SK-N-SH (cell line): ENCODE measurements around the gene LENG1. TPM values are rescaled to one million over a fixed set of nuclear protein-coding genes. Genes with fewer than 3 reads are reported as not detected.

Experiments used
- CTCF ChIA-PET: fragments of 300-600, 350-600 bp; formaldehyde crosslinking; extraction: SDS; loops from one replicate; lab custom pipeline; 2021; lab: Yijun Ruan, JAX
- POLR2A ChIA-PET: fragments of 350-600 bp; sonication (Branson Sonifier 250); formaldehyde crosslinking; extraction: SDS; loops from one replicate; lab custom pipeline; 2020; ENCODE audit warnings: antibody characterized with exemption, inconsistent platforms; lab: Yijun Ruan, JAX
- DNase-seq: peaks from one replicate; pipeline ENCODE4 v3.0.0; 2012
- H2AFZ ChIP-seq: fragments of 200-600 bp; sonication (generic); 2 replicates; pipeline ENCODE4 v1.8.1; 2016; ENCODE audit warnings: antibody characterized with exemption, mild to moderate bottlenecking, low read depth
- H3F3A ChIP-seq: fragments of 200-600 bp; sonication (generic); replicated peaks from 2 replicates; pipeline ENCODE3; 2016; ENCODE audit warnings: antibody characterized with exemption, mild to moderate bottlenecking; ENCODE audit not compliant: insufficient read depth
- H3K27ac ChIP-seq, 2 experiments: fragments of 200-500 bp in 1 of 2; fragments of 200-600 bp in 1 of 2; sonication (Bioruptor generic) in 1 of 2; sonication (generic), shearing (Covaris generic) in 1 of 2; 2 replicates each; pipeline versions ENCODE4 v1.5.1 to v1.6.1; 2014 to 2016; ENCODE audit warnings: low read depth in 2 of 2, inconsistent platforms in 1 of 2, low read length in 1 of 2, mild to moderate bottlenecking in 1 of 2, mixed read lengths in 1 of 2
- H3K27me3 ChIP-seq: fragments of 200-600 bp; sonication (generic), shearing (Covaris generic); 2 replicates; pipeline ENCODE4 v1.6.1; 2016; ENCODE audit warnings: mixed run types; ENCODE audit not compliant: insufficient read depth
- H3K36me3 ChIP-seq, 2 experiments: fragments of 200-500 bp in 1 of 2; fragments of 200-600 bp in 1 of 2; sonication (Bioruptor generic) in 1 of 2; sonication (generic) in 1 of 2; replicated peaks in 1 of 2; 2 replicates each; pipeline versions ENCODE3 to v1.5.1; 2014 to 2016; ENCODE audit warnings: low read length in 1 of 2, mild to moderate bottlenecking in 1 of 2; ENCODE audit not compliant: insufficient read depth in 2 of 2, control insufficient read depth in 1 of 2
- H3K4me1 ChIP-seq, 2 experiments: fragments of 200-500 bp in 1 of 2; fragments of 200-600 bp in 1 of 2; sonication (Bioruptor generic) in 1 of 2; sonication (generic), shearing (Covaris generic) in 1 of 2; 2 replicates each; pipeline versions ENCODE4 v1.5.1 to v1.6.1; 2014 to 2016; ENCODE audit warnings: low read depth in 1 of 2, low read length in 1 of 2, mixed run types in 1 of 2; ENCODE audit not compliant: insufficient read depth in 2 of 2, control insufficient read depth in 1 of 2
- H3K4me2 ChIP-seq: fragments of 200-600 bp; sonication (generic), shearing (Covaris generic); 2 replicates; pipeline ENCODE4 v1.6.1; 2017; ENCODE audit warnings: mixed run types
- H3K4me3 ChIP-seq, 2 experiments: fragments of 200-500 bp in 1 of 2; fragments of 200-600 bp in 1 of 2; sonication (Bioruptor generic) in 1 of 2; sonication (generic), shearing (Covaris generic) in 1 of 2; 2 replicates each; pipeline versions ENCODE4 v1.5.1 to v1.8.1; 2014 to 2016; ENCODE audit warnings: low read depth in 2 of 2, inconsistent platforms in 1 of 2, low read length in 1 of 2, mild to moderate bottlenecking in 1 of 2, mixed read lengths in 1 of 2, moderate library complexity in 1 of 2
- H3K79me2 ChIP-seq: fragments of 200-600 bp; sonication (generic); 2 replicates; pipeline ENCODE4 v1.8.1; 2017; ENCODE audit warnings: mild to moderate bottlenecking; ENCODE audit not compliant: insufficient read depth
- H3K9ac ChIP-seq: fragments of 200-600 bp; sonication (generic); 2 replicates; pipeline ENCODE4 v1.6.1; 2017; ENCODE audit warnings: mixed run types
- H3K9me2 ChIP-seq: fragments of 200-600 bp; sonication (generic); 2 replicates; pipeline ENCODE4 v1.6.1; 2017; ENCODE audit warnings: mixed run types
- H3K9me3 ChIP-seq: fragments of 200-600 bp; sonication (generic); 2 replicates; pipeline ENCODE4 v1.6.1; 2017; ENCODE audit warnings: mixed run types, mild to moderate bottlenecking, moderate library complexity
- H4K20me1 ChIP-seq: fragments of 200-600 bp; sonication (generic); 2 replicates; pipeline ENCODE4 v1.6.1; 2017; ENCODE audit warnings: mild to moderate bottlenecking, mixed run types; ENCODE audit not compliant: insufficient read depth
- ELF1 ChIP-seq: IDR thresholded peaks from 2 replicates; pipeline ENCODE4 v1.4.0; 2012
- EP300 ChIP-seq, 2 experiments: IDR thresholded peaks; 2 replicates each; pipeline versions ENCODE4 v1.4.0 to v1.6.1; 2012; ENCODE audit warnings: borderline replicate concordance in 1 of 2, low read depth in 1 of 2, low read length in 1 of 2
- FOXJ3 ChIP-seq: sonication (generic); formaldehyde crosslinking; IDR thresholded peaks from 2 replicates; pipeline ENCODE4 v1.5.1; 2020; ENCODE audit warnings: mild to moderate bottlenecking, missing genetic modification reagents
- GABPA ChIP-seq: IDR thresholded peaks from 2 replicates; pipeline ENCODE4 v1.4.0; 2012; ENCODE audit warnings: low read depth, mild to moderate bottlenecking
- NFIC ChIP-seq: IDR thresholded peaks from 2 replicates; pipeline ENCODE4 v1.4.0; 2012; ENCODE audit warnings: borderline replicate concordance
- PBX3 ChIP-seq: IDR thresholded peaks from 2 replicates; pipeline ENCODE4; 2012
- RCOR1 ChIP-seq: fragments of 150-350 bp; IDR thresholded peaks from 2 replicates; pipeline ENCODE4 v1.6.1; 2017; ENCODE audit warnings: antibody characterized with exemption, low read length
- RFX5 ChIP-seq: IDR thresholded peaks from 2 replicates; pipeline ENCODE4 v1.6.1; 2012; ENCODE audit warnings: mild to moderate bottlenecking, improper control_type of control experiment, low read length
- TEAD4 ChIP-seq: IDR thresholded peaks from 2 replicates; pipeline ENCODE4 v1.4.0; 2012; ENCODE audit warnings: mild to moderate bottlenecking, borderline replicate concordance; ENCODE audit not compliant: insufficient read depth
- USF2 ChIP-seq: fragments of 150-350 bp; IDR thresholded peaks from 2 replicates; pipeline ENCODE4 v1.6.1; 2017; ENCODE audit warnings: antibody characterized with exemption, low read length, low read depth, borderline replicate concordance
- WGBS: methylation state at CpG from one replicate; pipeline ENCODE4 v1.1.6; 2017; ENCODE audit warnings: low lambda C conversion rate; 5-methylcytosine and 5-hydroxymethylcytosine counted together
- polyA plus RNA-seq, 3 experiments: library from polyadenylated mRNA; depleted of rRNA; stranded (reverse); fragments of >200 nt; gene quantifications; 2 replicates each; pipeline ENCODE4 v1.2.3, GENCODE V29; 2012
- TF ChIP-seq, protein P1 (sequence below): IDR thresholded peaks from 2 replicates; pipeline ENCODE4 v1.6.1; 2012; ENCODE audit warnings: mild to moderate bottlenecking, low read depth, low read length, moderate library complexity
- TF ChIP-seq, protein P2 (sequence below): fragments of 200-600 bp; sonication (generic); IDR thresholded peaks from 2 replicates; pipeline ENCODE4 v1.6.1; 2017; ENCODE audit warnings: antibody characterized with exemption, mild to moderate bottlenecking, moderate library complexity

LENG1 gene
- polyA plus RNA-seq, 1 of the 3 experiments (the other 2 are of a cell fraction), result 11.4 TPM

GRCh38 chr19:54148158-54148557 is 11.4 kb downstream of the LENG1 start:
- TF ChIP-seq RFX5 (no peak), NFIC (no peak), EP300 (IDR thresholded peaks at IDR 0.05; ENCODE audit: borderline replicate concordance in 1 of 2, low read depth in 1 of 2, low read length in 1 of 2) (no peak), TEAD4 (no peak), RCOR1 (no peak), FOXJ3 (no peak), ELF1 (no peak), USF2 (no peak), PBX3 (no peak), GABPA (no peak)
- TF ChIP-seq, protein P1, sequence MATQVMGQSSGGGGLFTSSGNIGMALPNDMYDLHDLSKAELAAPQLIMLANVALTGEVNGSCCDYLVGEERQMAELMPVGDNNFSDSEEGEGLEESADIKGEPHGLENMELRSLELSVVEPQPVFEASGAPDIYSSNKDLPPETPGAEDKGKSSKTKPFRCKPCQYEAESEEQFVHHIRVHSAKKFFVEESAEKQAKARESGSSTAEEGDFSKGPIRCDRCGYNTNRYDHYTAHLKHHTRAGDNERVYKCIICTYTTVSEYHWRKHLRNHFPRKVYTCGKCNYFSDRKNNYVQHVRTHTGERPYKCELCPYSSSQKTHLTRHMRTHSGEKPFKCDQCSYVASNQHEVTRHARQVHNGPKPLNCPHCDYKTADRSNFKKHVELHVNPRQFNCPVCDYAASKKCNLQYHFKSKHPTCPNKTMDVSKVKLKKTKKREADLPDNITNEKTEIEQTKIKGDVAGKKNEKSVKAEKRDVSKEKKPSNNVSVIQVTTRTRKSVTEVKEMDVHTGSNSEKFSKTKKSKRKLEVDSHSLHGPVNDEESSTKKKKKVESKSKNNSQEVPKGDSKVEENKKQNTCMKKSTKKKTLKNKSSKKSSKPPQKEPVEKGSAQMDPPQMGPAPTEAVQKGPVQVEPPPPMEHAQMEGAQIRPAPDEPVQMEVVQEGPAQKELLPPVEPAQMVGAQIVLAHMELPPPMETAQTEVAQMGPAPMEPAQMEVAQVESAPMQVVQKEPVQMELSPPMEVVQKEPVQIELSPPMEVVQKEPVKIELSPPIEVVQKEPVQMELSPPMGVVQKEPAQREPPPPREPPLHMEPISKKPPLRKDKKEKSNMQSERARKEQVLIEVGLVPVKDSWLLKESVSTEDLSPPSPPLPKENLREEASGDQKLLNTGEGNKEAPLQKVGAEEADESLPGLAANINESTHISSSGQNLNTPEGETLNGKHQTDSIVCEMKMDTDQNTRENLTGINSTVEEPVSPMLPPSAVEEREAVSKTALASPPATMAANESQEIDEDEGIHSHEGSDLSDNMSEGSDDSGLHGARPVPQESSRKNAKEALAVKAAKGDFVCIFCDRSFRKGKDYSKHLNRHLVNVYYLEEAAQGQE, result no peak
- TF ChIP-seq, protein P2, sequence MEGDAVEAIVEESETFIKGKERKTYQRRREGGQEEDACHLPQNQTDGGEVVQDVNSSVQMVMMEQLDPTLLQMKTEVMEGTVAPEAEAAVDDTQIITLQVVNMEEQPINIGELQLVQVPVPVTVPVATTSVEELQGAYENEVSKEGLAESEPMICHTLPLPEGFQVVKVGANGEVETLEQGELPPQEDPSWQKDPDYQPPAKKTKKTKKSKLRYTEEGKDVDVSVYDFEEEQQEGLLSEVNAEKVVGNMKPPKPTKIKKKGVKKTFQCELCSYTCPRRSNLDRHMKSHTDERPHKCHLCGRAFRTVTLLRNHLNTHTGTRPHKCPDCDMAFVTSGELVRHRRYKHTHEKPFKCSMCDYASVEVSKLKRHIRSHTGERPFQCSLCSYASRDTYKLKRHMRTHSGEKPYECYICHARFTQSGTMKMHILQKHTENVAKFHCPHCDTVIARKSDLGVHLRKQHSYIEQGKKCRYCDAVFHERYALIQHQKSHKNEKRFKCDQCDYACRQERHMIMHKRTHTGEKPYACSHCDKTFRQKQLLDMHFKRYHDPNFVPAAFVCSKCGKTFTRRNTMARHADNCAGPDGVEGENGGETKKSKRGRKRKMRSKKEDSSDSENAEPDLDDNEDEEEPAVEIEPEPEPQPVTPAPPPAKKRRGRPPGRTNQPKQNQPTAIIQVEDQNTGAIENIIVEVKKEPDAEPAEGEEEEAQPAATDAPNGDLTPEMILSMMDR, result no peak
- Histone ChIP-seq H3K4me2 (no peak overlapping the region), H2AFZ (no peak overlapping the region), H3K9me2 (no peaks in the 10 kb centered on the region), H3K4me1 (no peaks in the 10 kb centered on the region), H3K36me3 (peaks cover 28 to 90% of the 10 kb centered on the region in 2 experiments), H4K20me1 (no peaks in the 10 kb centered on the region), H3K27ac (no peak overlapping the region), H3F3A (peaks cover 3% of the 10 kb centered on the region), H3K27me3 (no peaks in the 10 kb centered on the region), H3K9me3 (no peaks in the 10 kb centered on the region), H3K9ac (no peak overlapping the region), H3K4me3 (no peak overlapping the region), H3K79me2 (peaks cover under 1% of the 10 kb centered on the region; the same call in 1 of the 2 replicates)
- ChIA-PET CTCF (interaction anchor here (1.0 to 1.3 kb wide), 3 partner anchors 10 to 20 kb away, joined by 3 to 5 read pairs (median 4); no protein-coding TSS in a partner anchor), POLR2A (interaction anchor here (1.0 to 1.2 kb wide), 2 partner anchors 11 kb away, joined by 3 to 4 read pairs; partner anchors contain the start of genes CNOT3 and LENG1)
- WGBS, result 92% methylated on average over 18 of the region's 19 CpGs
- DNase-seq, result no peak
